ENCODE results near the gene KIAA0232.

DNA sequence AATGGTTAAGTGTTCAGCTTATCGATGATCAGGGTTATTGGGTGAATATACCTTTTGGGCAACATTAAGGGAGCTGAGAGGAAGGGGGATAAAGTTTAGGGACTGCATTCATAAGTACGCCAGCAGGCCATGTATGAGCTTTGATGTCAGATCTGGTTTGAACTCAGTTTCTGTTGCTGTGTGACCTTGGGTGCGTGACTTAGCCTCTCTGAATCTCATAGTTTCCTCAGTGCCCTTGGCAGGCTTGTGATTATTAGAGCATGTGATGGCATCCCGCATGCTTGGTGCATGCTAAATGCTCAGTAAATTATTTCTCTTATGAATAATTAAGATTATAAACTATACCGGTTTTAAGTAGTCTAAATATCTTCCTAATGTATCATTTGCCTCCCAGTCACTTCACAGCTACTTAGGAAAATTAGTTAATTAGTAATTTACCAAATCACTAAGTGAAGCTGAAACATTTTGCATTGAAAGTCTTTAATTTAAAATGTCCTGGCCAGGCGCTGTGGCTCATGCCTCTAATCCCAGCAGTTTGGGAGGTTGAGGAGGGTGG, 130.9 kb downstream of the KIAA0232 start:
- TF ChIP-seq, protein P1, sequence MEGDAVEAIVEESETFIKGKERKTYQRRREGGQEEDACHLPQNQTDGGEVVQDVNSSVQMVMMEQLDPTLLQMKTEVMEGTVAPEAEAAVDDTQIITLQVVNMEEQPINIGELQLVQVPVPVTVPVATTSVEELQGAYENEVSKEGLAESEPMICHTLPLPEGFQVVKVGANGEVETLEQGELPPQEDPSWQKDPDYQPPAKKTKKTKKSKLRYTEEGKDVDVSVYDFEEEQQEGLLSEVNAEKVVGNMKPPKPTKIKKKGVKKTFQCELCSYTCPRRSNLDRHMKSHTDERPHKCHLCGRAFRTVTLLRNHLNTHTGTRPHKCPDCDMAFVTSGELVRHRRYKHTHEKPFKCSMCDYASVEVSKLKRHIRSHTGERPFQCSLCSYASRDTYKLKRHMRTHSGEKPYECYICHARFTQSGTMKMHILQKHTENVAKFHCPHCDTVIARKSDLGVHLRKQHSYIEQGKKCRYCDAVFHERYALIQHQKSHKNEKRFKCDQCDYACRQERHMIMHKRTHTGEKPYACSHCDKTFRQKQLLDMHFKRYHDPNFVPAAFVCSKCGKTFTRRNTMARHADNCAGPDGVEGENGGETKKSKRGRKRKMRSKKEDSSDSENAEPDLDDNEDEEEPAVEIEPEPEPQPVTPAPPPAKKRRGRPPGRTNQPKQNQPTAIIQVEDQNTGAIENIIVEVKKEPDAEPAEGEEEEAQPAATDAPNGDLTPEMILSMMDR (IDR thresholded peaks at IDR 0.05) = no peak
- TF ChIP-seq POLR2A (IDR thresholded peaks at IDR 0.05; ENCODE audit: low read depth) = no peak
- no peak for TF ChIP-seq EP300 (IDR thresholded peaks at IDR 0.05)
- TF ChIP-seq POLR2AphosphoS5 (IDR thresholded peaks at IDR 0.05) = no peak

All from esophagus muscularis mucosa (tissue), 4 donors.